Measurements from ENCODE around the gene HRH2.
"Not testable (repeated sequence)": the region's sequence is repeated elsewhere in the genome, so short reads cannot be mapped to it uniquely, and the experiment has no call there.

The HRH2 gene

GRCh38 chr5:175649967-175650366 is 7.9 kb upstream of the HRH2 start:
- FAIRE-seq: no peak

GRCh38 chr5:175650430-175651205 is 7.3 kb upstream of the HRH2 start:
- FAIRE-seq: not testable (repeated sequence)

DNA sequence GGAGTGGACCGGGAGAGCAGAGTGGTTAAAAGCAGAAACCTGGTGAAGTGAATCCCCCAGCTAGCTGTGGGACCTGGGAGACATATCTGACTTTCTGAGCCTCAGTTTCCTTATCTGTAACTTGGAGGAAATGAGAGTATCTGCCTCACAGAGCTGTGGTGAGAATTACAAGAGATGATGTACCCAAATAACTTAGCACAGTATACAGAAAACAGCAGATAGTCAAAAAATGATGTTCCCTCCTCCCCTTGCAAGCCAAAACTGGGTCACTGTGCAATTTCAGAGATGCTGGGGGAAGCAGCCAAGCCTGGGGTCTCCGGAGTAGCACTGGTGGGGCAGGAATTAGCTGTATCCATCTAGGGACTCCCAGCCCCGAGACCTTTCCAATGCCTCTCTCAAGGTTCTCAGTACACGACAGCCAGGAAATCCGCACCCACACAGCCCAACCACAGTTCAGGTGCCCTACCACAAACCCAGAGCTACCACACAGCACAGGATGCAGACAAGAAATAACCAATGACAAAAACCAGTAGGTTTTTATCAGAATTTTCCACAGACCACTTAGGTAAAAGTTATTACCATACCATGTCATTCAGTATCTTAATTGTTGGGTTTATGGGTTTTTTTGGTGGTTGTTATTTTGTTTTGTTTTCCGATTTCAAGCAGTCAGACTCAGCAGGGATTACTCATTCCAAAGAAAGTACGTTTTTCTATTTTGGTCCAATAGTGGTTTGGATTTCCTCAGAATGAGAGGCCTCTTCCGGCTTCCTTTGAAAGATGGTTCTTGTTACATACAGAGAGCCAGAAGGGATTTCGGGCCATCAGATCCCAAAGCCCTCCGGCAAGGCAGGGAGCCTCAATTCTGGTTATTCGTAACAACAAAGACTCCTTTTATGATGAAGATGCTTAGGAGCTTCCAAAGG is 4.9 kb upstream of the HRH2 start:
- no peak for FAIRE-seq

GRCh38 chr5:175653763-175654162 is 4.1 kb upstream of the HRH2 start:
- FAIRE-seq: no peak

- no peak for FAIRE-seq
Observed at GRCh38 chr5:175654339-175654738, 3.5 kb upstream of the HRH2 start.

- FAIRE-seq: no peak
Observed at GRCh38 chr5:175654807-175655206, 3.1 kb upstream of the HRH2 start.

DNA sequence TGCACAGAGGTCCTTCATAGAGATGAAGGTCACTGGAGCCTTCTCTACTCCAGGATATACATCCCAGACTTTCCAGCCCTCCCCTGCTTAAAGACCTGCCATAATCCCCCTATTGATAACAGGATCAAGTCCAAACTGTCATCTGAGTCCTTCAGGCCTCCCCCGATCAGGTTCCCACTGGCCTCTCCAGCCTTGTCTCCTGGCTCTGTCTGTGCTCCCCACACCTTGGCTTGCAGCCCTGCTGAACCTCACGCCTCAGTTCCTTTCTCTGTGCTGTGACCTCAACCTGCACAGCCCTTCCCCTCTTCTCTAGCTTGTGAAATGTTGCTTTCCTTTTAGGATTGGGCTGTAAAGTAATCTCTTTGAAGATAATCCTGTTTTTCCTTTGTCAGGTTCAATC is 2.5 kb upstream of the HRH2 start:
- FAIRE-seq: no peak

GRCh38 chr5:175656966-175657365 is 905 bp upstream of the HRH2 start:
- no peak for FAIRE-seq

GRCh38 chr5:175658299-175659145 is 651 bp downstream of the HRH2 start:
- no peak for FAIRE-seq

DNA sequence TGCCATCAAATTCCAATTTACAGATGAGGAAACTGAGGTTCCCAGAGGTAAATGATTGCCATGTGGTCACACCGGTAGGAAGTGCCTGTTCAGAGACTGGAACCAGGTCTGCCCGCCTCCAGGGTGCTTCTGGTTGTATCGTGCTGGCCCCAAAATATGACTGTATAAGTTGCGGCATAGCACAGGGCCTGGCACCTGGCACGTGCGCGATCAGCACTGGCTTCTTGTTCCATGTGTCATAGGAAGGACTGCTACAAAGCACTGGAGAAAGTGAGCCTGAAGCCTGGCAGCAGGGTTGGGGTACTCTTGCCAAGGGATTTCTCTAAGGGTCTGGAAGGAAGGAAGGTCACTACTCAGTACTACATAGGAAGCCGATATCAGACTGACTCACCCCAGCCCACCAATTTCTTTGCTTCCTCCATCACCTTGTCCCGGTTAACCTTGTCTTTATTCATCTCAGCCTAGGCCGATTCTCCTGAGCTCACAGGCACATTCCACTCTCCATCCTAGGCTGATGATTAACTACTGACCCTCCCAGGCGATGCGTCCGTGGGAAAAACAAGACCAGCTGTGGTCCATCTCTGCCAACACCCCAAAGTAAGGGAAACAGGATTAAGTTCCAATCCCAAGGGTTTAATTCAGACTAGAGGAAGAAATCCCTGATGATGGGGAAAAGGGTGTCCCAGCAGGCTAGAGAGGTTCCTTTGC is 1.8 kb downstream of the HRH2 start:
- no peak for FAIRE-seq

- no peak for FAIRE-seq
Observed at GRCh38 chr5:175663186-175664184, 5.6 kb downstream of the HRH2 start.

- no peak for FAIRE-seq
Observed at GRCh38 chr5:175664723-175665122, 6.9 kb downstream of the HRH2 start.

DNA sequence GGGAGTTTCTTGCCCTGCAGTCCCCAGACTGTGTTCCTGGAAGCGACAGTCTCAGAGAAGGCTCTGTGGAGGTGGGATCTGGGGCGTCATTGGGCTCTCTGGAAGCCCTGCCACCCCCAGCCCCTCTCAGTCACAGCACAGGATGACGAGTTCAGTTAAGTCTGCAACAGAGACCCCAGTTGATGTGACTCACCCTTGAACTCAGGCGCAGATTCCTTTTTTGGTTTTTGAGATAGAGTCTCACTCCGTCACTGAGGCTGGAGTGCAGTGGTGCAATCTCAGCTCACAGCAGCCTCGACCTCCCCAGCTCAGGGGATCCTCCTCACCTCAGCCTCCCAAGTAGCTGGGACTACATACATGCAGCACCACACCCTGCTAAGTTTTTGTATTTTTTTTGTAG is 8.3 kb downstream of the HRH2 start:
- FAIRE-seq: no peak

DNA sequence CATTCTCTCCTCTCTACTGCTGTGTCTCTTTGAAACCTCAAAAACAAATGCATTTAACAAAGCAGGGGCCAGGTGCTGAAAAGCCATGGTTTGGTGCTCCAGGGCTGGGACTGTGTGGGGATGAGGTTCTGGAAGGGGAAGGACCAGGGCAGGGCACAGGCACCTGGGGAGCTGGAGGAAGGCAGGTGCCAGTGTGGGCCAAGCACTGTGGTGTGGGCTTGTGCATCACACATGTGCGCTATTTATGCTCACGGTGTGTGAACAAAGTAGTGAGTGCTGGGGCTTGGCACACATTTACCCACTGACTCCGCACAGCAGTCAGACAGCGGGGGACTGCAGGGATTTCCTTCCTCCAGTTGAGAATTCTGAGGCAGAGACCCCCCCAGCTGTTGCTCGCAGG is 10.1 kb downstream of the HRH2 start:
- no peak for FAIRE-seq

DNA sequence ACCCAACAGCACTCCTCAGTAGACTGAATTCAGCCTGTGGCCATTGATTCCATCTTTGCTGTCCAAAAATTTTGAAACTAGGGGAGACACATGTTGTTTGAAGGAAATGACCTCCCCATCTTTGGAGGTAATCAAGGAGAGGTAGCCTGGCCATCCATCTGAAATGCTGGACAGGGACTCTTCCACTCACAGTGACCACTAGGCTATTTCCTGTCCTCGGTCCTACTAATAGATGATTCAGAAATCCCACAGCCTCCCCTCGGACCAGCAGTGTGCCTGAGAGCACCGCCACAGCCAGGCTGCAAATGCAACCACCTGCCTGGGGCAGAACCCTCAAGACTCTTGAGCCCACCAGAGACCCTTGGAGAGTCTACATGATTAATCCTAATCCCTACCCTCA is 12.5 kb downstream of the HRH2 start:
- FAIRE-seq: no peak

DNA sequence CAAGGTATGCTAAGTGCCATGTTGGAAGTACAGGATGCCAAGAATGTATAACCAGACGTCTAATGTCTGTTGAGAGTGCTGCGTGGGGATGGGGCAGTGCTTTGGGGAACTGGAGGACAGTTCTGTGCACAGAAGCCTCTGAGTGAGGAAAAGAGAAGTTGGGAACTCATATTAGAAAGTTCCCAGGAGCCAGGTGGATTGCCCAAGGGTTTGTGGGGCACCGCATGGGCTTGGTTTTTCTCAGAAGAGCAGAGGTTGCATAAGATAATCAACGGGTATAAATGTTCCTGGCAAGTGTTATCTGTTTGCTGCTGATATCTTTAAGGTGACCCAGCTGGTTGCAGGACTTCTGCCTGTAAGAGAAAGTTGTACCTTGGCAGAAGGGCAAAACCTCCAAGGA is 13.1 kb downstream of the HRH2 start:
- FAIRE-seq: no peak

DNA sequence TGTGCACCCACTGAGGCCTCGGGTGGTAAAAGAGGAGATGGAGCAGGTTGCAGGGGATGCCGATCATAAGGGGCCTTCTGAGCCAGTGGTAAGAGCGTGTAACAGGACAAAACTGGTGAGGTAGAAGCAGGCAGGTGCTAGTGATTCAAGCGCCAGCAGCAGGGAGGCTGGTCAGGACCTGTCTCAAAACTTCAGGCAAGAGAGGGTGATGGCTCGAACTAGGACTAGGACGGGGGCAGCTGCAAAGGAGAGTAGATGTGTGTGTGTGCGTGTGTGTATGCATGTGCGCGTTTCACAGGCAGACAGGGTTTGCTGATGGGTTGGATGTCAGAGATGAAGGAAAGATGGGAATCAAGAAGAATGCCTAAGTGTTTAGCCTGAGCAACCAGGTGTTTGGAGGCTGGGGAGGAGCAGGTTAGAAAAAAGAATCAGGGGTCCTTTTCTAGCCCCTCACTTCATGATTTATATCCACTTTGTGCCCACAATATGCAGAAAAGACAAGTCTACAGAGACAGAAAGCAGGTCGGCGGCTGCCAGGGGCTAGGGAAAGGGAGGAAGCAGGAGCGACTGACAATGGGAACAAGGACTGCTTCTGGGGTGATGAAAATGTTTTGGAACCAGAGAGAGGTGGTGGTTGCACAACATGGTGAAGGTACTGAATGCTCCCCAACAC is 15.2 kb downstream of the HRH2 start:
- no peak for FAIRE-seq

DNA sequence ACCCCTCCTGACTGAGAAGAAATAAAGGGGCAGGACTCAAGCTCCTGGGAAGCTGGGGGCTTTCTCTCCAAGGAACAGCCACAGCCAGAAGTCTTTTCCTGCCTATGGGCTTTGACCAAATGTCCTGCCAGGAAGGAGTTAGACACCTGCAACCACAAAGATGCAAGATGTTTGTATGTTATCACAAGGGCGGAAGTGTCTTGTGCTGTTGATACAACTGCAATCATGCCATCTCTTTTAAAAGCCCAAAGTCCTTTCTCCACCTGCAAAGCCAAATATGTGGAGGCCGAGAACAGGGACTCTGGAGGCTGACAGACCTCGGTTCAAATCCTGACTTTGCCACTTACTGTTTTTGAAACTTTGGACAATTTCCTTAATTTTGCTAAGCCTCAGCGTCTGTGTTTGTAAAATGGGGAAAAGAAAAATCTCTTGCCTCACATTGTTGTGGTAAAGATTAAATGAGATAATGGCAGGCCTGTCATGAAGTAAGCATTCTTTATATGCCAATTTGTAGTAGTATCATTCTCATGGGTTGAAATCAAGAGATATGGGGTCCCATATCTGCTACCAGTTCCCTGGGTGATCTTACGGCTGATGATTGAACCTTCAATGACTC is 17.0 kb downstream of the HRH2 start:
- no peak for FAIRE-seq

DNA sequence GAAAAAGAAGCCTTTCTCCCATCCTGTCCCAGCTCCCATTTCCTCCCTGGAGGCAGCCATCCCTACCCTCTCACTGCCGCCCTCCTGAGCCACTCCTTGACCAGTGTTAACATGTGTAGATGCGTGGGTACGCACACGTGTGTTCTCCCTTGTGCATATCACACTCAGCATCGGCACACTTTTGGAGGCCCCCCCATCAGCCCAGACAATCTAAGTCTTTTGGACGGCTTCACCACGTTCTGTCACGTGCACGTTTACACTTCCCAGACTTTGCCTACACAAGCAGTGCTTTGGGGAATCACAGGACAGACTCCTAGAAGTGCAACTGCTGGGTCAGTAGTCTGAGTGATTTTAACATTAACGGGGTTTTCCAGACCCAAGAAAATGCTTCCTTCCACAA is 18.0 kb downstream of the HRH2 start:
- no peak for FAIRE-seq

DNA sequence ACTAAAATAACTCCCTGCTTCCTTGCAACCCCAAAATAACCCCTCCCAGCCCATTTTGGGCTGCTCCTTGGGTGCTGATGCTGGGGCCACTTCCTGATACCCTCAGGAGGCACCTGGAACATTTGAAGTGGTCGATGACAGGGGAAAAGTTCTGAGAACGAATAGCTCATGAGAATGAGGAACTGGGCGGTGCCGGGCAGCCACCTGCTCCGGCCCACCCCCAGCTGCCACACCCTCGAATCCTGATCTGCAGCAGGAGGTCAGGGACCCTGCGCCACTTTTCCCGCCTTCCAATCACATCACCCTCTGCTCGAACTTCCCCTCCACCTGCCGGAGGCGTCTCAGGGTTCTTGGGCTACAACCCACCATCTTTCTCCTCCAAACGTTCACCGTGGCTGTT is 19.7 kb downstream of the HRH2 start:
- no peak for FAIRE-seq

Measured in colon (tissue), 2 donors.